ENCODE measurements around the gene AOX1. TPM values are rescaled to one million over a fixed set of nuclear protein-coding genes. Genes with fewer than 3 reads are reported as not detected.
"Not testable (repeated sequence)": the region's sequence is repeated elsewhere in the genome, so short reads cannot be mapped to it uniquely, and the experiment has no call there.

The AOX1 gene
- polyA plus RNA-seq, 3 donors: 1.7 to 2.8 (median 2.2) TPM

GRCh38 chr2:200625282-200625681 is 39.5 kb downstream of the AOX1 start:
- DNase-seq (ENCODE audit: low read depth in 3 of 3, low spot score in 2 of 3): no peak

- DNase-seq (ENCODE audit: low read depth in 3 of 3, low spot score in 2 of 3): no peak
Measured at GRCh38 chr2:200625958-200626363, 40.1 kb downstream of the AOX1 start.

GRCh38 chr2:200627110-200627770 is 41.4 kb downstream of the AOX1 start:
- no peak for DNase-seq (ENCODE audit: low read depth in 3 of 3, low spot score in 2 of 3)

GRCh38 chr2:200628461-200628860 is 42.6 kb downstream of the AOX1 start:
- not testable (repeated sequence) for DNase-seq (ENCODE audit: low read depth in 3 of 3, low spot score in 2 of 3)

- no peak for DNase-seq (ENCODE audit: low read depth in 3 of 3, low spot score in 2 of 3)
Measured at GRCh38 chr2:200631287-200631686, 45.5 kb downstream of the AOX1 start.

- DNase-seq (ENCODE audit: low read depth in 3 of 3, low spot score in 2 of 3): no peak
Measured at GRCh38 chr2:200634231-200634964, 48.6 kb downstream of the AOX1 start.

- no peak for DNase-seq (ENCODE audit: low read depth in 3 of 3, low spot score in 2 of 3)
Measured at GRCh38 chr2:200635251-200635650, 49.4 kb downstream of the AOX1 start.

- DNase-seq (ENCODE audit: low read depth in 3 of 3, low spot score in 2 of 3): no peak
Measured at GRCh38 chr2:200637901-200638300, 52.1 kb downstream of the AOX1 start.

- DNase-seq (ENCODE audit: low read depth in 3 of 3, low spot score in 2 of 3): no peak
Measured at GRCh38 chr2:200640176-200640575, 54.4 kb downstream of the AOX1 start.

GRCh38 chr2:200640901-200641300 is 55.1 kb downstream of the AOX1 start:
- DNase-seq (ENCODE audit: low read depth in 3 of 3, low spot score in 2 of 3): no peak

- not testable (repeated sequence) for DNase-seq (ENCODE audit: low read depth in 3 of 3, low spot score in 2 of 3)
Measured at GRCh38 chr2:200648518-200649281, 62.9 kb downstream of the AOX1 start.

GRCh38 chr2:200649724-200650123 is 63.9 kb downstream of the AOX1 start:
- DNase-seq (ENCODE audit: low read depth in 3 of 3, low spot score in 2 of 3): no peak

- DNase-seq (ENCODE audit: low read depth in 3 of 3, low spot score in 2 of 3): no peak
Measured at GRCh38 chr2:200650195-200650594, 64.4 kb downstream of the AOX1 start.

GRCh38 chr2:200652158-200652557 is 66.3 kb downstream of the AOX1 start:
- no peak for DNase-seq (ENCODE audit: low read depth in 3 of 3, low spot score in 2 of 3)

- no peak for DNase-seq (ENCODE audit: low read depth in 3 of 3, low spot score in 2 of 3)
Measured at GRCh38 chr2:200653021-200653420, 67.2 kb downstream of the AOX1 start.

- DNase-seq (ENCODE audit: low read depth in 3 of 3, low spot score in 2 of 3): no peak
Measured at GRCh38 chr2:200654823-200655222, 69.0 kb downstream of the AOX1 start.

GRCh38 chr2:200655918-200656580 is 70.2 kb downstream of the AOX1 start:
- no peak for DNase-seq (ENCODE audit: low read depth in 3 of 3, low spot score in 2 of 3)

- no peak for DNase-seq (ENCODE audit: low read depth in 3 of 3, low spot score in 2 of 3)
Measured at GRCh38 chr2:200658278-200658864, 72.6 kb downstream of the AOX1 start.

- no peak for DNase-seq (ENCODE audit: low read depth in 3 of 3, low spot score in 2 of 3)
Measured at GRCh38 chr2:200659410-200659809, 73.6 kb downstream of the AOX1 start.

- no peak for DNase-seq (ENCODE audit: low read depth in 3 of 3, low spot score in 2 of 3)
Measured at GRCh38 chr2:200661477-200661876, 75.7 kb downstream of the AOX1 start.

- no peak for DNase-seq (ENCODE audit: low read depth in 3 of 3, low spot score in 2 of 3)
Measured at GRCh38 chr2:200662727-200663126, 76.9 kb downstream of the AOX1 start.
